Measurements from ENCODE around the gene BET1L. TPM values are rescaled to one million over a fixed set of nuclear protein-coding genes. Genes with fewer than 3 reads are reported as not detected.

BET1L gene
- total RNA-seq, 1 donor from 2014 or later: 13.1 TPM

DNA sequence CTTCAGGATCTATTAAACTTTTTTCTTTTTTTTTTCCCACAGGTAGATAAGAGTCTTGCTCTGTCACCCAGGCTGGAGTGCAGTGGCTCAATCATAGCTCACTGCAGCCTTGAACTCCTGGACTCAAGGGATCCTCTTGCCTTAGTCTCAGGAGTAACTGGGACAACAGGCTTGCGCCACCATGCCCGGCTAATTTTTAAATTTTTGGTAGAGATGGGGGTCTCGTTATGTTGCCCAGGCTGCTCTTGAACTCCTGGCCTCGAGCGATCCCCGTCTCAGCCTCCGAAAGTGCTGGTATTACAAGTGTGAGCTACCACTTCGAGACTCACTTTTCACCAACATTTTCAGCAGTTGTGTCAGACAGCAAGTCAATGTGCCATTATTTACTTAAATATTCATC is 28.0 kb upstream of the BET1L start:
- Histone ChIP-seq H3K36me3 (no peaks in the 10 kb centered on the region), H3K4me2 (peak overlapping the region; percentile 91), H3K27me3 (no peaks in the 10 kb centered on the region), H3K79me2 (ENCODE audit: low read depth) (peaks cover 43% of the 10 kb centered on the region), H3K4me3 (peak overlapping the region; percentile 70), H4K20me1 (ENCODE audit: low read depth) (peaks cover 11% of the 10 kb centered on the region), H3K4me1 (peaks cover 12% of the 10 kb centered on the region), H3K9me3 (ENCODE audit: low read depth) (no peaks in the 10 kb centered on the region), H3K27ac (no peak overlapping the region), H3F3A (ENCODE audit: low read depth) (peaks cover 12% of the 10 kb centered on the region), H2AFZ (replicated peaks) (no peak overlapping the region), H3K9ac (peak overlapping the region; percentile 54)
- DNase-seq (ENCODE audit: low spot score): no peak
- peak overlapping the region; percentile 97 for H3K4me3 Mint-ChIP-seq
- peaks cover 4% of the 10 kb centered on the region for H3K36me3 Mint-ChIP-seq
- peaks cover 23% of the 10 kb centered on the region for H3K4me1 Mint-ChIP-seq
- H3K9me3 Mint-ChIP-seq: no peaks in the 10 kb centered on the region
- no peak overlapping the region for H3K27ac Mint-ChIP-seq
- TF ChIP-seq EZH2phosphoT487 (IDR thresholded peaks at IDR 0.05) (no peak), EZH2 (IDR thresholded peaks at IDR 0.05) (no peak)
- TF ChIP-seq, protein P1, sequence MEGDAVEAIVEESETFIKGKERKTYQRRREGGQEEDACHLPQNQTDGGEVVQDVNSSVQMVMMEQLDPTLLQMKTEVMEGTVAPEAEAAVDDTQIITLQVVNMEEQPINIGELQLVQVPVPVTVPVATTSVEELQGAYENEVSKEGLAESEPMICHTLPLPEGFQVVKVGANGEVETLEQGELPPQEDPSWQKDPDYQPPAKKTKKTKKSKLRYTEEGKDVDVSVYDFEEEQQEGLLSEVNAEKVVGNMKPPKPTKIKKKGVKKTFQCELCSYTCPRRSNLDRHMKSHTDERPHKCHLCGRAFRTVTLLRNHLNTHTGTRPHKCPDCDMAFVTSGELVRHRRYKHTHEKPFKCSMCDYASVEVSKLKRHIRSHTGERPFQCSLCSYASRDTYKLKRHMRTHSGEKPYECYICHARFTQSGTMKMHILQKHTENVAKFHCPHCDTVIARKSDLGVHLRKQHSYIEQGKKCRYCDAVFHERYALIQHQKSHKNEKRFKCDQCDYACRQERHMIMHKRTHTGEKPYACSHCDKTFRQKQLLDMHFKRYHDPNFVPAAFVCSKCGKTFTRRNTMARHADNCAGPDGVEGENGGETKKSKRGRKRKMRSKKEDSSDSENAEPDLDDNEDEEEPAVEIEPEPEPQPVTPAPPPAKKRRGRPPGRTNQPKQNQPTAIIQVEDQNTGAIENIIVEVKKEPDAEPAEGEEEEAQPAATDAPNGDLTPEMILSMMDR (IDR thresholded peaks at IDR 0.05): no peak
- H3K27me3 Mint-ChIP-seq (ENCODE audit: insufficient read depth, low read depth): peaks cover 4% of the 10 kb centered on the region

DNA sequence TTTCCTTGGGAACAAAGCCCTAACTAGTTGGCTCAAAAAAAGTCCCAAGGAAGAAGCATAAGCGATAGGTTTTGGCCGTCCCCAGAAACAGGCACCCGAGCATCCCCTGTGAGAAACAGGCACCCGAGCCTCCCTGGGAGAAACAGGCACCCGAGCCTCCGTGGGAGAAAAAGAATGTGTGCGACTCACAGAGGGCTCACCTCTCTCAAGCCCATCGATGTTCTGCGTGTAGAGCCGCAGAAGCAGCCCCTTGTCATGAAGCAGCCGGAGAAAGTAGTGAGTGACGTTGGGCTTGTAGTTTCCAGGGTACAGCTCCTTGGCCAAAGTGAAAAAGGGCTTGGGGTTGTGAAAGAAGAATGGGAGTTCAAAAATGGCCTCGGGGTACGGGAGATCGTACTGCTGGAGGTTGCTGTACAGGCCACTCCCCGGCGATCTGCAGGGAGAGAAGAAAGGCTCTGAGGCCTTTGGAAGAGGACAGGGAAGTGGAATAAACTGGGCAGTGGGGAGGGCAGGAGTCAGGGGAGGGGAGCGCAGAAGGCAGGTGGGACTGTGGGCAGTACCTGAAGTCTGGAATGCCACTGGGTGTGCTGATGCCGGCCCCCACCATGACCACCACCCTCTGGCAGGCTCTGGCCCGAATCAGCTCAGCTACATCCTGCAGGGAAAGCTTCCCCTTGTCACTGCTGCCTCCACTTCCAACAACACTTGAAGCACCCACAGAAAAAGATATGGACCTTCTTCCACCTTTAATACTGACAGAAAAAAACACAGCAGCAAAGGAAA is 25.8 kb upstream of the BET1L start:
- H3K27ac Mint-ChIP-seq: peak overlapping the region; percentile 51

DNA sequence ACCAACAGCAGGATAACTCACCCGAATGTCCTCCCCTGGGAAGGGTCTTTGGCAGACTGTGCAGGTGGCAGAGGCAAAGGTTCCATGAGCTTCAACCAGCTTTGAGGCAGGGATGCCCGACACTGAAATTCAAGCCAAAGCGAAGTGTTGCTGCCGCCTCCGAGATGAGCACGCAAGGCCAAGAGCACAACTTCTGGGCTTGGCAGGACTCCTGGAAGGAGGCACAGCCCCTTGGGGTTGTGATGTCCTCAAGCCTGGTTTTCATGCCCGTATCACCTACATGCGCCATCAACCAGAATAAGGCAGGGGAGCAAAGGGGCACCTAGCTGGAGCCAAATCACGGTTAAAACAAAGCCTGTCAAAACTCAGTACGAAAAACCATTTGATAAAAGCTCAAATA is 23.2 kb upstream of the BET1L start:
- peaks cover 4% of the 10 kb centered on the region for H3K27me3 Mint-ChIP-seq (ENCODE audit: insufficient read depth, low read depth)
- H3K4me1 ChIP-seq: peaks cover 4% of the 10 kb centered on the region
- no peak overlapping the region for H3K4me3 Mint-ChIP-seq
- peaks cover 1% of the 10 kb centered on the region for H3F3A ChIP-seq (ENCODE audit: low read depth)
- no peak for DNase-seq (ENCODE audit: low spot score)
- no peak overlapping the region for H3K4me2 ChIP-seq
- no peaks in the 10 kb centered on the region for H3K9me3 Mint-ChIP-seq
- H3K27ac ChIP-seq: no peak overlapping the region
- H2AFZ ChIP-seq (replicated peaks): no peak overlapping the region
- H4K20me1 ChIP-seq (ENCODE audit: low read depth): no peaks in the 10 kb centered on the region
- H3K4me1 Mint-ChIP-seq: peaks cover 6% of the 10 kb centered on the region
- no peak overlapping the region for H3K27ac Mint-ChIP-seq
- peaks cover 12% of the 10 kb centered on the region for H3K36me3 Mint-ChIP-seq
- no peak for TF ChIP-seq EZH2phosphoT487 (IDR thresholded peaks at IDR 0.05)
- no peak for TF ChIP-seq EZH2 (IDR thresholded peaks at IDR 0.05)
- TF ChIP-seq, protein P1 (IDR thresholded peaks at IDR 0.05): no peak
- H3K27me3 ChIP-seq: no peaks in the 10 kb centered on the region
- no peaks in the 10 kb centered on the region for H3K9me3 ChIP-seq (ENCODE audit: low read depth)
- H3K36me3 ChIP-seq: no peaks in the 10 kb centered on the region
- H3K4me3 ChIP-seq: no peak overlapping the region
- peaks cover 8% of the 10 kb centered on the region for H3K79me2 ChIP-seq (ENCODE audit: low read depth)
- no peak overlapping the region for H3K9ac ChIP-seq

More for the DNA sequence above, 25.8 kb upstream of the BET1L start:
- H4K20me1 ChIP-seq (ENCODE audit: low read depth): peaks cover 6% of the 10 kb centered on the region
- no peaks in the 10 kb centered on the region for H3K36me3 ChIP-seq
- DNase-seq (ENCODE audit: low spot score): no peak
- Mint-ChIP-seq H3K4me1 (peaks cover 14% of the 10 kb centered on the region), H3K9me3 (no peaks in the 10 kb centered on the region), H3K4me3 (peak overlapping the region; percentile 47), H3K36me3 (peaks cover 11% of the 10 kb centered on the region), H3K27me3 (ENCODE audit: insufficient read depth, low read depth) (peaks cover 4% of the 10 kb centered on the region)
- H3K4me1 ChIP-seq: peaks cover 10% of the 10 kb centered on the region
- no peak overlapping the region for H3K27ac ChIP-seq
- H3K4me3 ChIP-seq: no peak overlapping the region
- no peak overlapping the region for H3K9ac ChIP-seq
- H3K4me2 ChIP-seq: no peak overlapping the region
- peaks cover 12% of the 10 kb centered on the region for H3F3A ChIP-seq (ENCODE audit: low read depth)
- H3K27me3 ChIP-seq: no peaks in the 10 kb centered on the region
- H3K79me2 ChIP-seq (ENCODE audit: low read depth): peaks cover 23% of the 10 kb centered on the region
- TF ChIP-seq, protein P1 (IDR thresholded peaks at IDR 0.05): no peak
- no peak for TF ChIP-seq EZH2phosphoT487 (IDR thresholded peaks at IDR 0.05)
- no peak for TF ChIP-seq EZH2 (IDR thresholded peaks at IDR 0.05)
- no peak overlapping the region for H2AFZ ChIP-seq (replicated peaks)
- H3K9me3 ChIP-seq (ENCODE audit: low read depth): no peaks in the 10 kb centered on the region

Measured in neural progenitor cell (in vitro differentiated cells).